Astrocyte of the spinal cord (primary cell): ENCODE measurements around the gene TRIM31.

ENCODE experiments used
- DNase-seq: peaks from one replicate; pipeline ENCODE4 v3.0.0; 2011; ENCODE audit warnings: low read depth, low spot score
- H3K4me3 ChIP-seq: 2 replicates; pipeline ENCODE4 v1.5.1; 2011; ENCODE audit warnings: low read depth, mild to moderate bottlenecking, low read length, moderate library complexity
- CTCF ChIP-seq: IDR thresholded peaks from 2 replicates; pipeline ENCODE4 v1.5.1; 2012; ENCODE audit warnings: low read depth, mild to moderate bottlenecking, low read length, inconsistent platforms
- in situ Hi-C: cut with HindIII; loops from 2 replicates; pipeline ENCODE4 v1.10.0; 2017; ENCODE audit warnings: low sequenced_read_pairs

TRIM31 gene

DNA sequence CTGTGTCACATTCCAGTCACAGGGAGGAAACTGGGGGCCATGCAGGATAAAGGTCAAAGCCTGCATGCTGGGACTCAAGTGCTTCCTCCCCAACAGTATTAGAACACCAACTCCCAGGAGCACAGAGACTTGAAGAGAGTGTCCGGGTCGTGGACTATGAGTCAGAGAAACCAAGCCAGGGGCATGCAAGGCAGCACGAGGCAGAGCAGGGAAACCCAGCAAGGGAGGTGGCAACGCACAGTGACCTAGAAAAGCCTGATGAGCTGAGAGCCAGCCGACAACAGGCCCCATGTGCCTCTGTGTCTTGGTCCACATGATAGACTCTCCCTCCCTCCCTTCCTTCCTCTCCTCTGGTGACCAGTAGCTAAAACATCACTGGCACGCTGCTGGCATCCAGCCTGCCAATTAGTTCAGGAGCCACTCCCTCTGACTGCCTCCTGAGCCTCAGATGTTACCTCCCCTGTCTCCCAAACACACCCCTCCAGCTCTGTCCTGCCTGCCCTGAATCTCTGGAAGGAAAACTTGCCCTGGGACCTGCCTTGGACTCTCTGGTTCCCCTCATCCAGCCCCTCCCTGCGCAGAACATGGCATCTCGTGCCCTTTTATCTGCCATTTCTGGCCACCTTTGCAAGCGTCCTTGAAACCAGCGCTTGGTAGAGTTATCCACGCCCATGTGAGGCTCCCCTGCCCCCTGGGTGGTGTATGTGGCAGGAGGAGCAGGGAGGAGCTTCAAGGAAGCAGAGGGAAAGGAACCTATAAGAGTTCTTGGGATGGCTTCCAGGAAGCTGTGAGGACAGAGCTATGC lies 21.1 kb downstream of the TRIM31 start:
- in situ Hi-C loops, result no loop called here
- peak; percentile 23 for DNase-seq
- no peak overlapping the region for H3K4me3 ChIP-seq
- no peak for TF ChIP-seq CTCF

DNA sequence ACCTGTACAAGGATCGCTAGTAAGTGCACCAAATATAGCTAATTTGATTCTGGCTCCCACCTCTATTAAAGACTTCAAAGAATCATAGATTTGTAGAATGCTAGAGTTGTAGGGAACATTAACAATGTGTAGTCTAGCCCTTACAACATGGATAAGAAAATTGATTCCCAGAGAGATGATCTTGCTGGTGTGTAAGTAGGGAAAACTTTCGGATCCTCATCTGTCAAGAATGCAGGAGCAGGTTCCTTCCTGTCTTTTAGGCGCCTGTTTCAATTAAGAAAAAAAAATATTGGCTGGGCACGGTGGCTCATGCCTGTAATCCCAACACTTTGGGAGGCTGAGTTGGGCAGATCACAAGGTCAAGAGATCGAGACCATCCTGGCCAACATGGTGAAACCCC lies 25.0 kb downstream of the TRIM31 start:
- no peak overlapping the region for H3K4me3 ChIP-seq
- DNase-seq, result no peak
- in situ Hi-C loops, result no loop called here
- no peak for TF ChIP-seq CTCF

GRCh38 chr6:30077218-30077617 lies 35.7 kb downstream of the TRIM31 start:
- no peak overlapping the region for H3K4me3 ChIP-seq
- in situ Hi-C loops, result no loop called here
- TF ChIP-seq CTCF, result no peak

GRCh38 chr6:30075790-30076732 lies 36.8 kb downstream of the TRIM31 start:
- in situ Hi-C loops, result no loop called here
- no peak overlapping the region for H3K4me3 ChIP-seq
- no peak for DNase-seq
- peak; percentile 44 for TF ChIP-seq CTCF

More at GRCh38 chr6:30077218-30077617, 35.7 kb downstream of the TRIM31 start:
- DNase-seq, result no peak

DNA sequence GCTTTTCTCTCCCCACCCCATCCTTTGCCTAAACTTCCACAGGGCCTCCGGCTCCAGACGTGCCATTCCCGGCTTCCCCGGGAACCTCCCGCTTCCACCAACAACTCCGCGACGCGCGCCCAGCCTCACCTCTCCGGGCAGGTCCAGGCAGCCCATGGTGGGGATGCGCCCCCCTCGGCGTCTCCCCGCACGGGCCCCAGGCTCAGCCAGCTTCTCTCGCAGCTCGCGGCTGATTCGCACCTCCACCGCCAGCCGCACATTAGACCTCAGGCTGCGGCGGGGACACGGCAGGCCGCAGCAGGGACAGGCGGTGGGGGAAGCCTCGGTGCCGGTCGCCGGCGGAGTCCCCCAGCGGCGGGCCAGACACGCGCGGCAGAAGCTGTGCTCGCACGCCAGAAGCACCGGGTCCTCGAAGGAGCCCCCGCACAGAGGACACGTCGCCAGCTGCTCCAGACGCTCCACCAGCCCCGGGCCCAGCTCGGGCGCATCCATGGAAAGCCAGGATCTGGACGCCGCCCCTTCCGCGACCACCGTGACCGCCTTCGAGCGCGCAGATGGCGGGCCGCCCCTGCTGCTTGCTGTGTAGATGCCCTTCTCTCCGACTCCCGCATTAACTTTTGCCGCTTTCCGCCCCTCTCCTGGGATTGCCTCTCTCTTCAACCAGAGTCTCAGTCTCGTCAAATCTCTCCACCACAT lies 37.6 kb downstream of the TRIM31 start, which contains the start of gene RNF39:
RNF39 (minus strand) TSS at position 676 of the 696 bp plus-strand sequence; CDS start at position 492, 184 bp downstream.
- in situ Hi-C loops, result no loop called here
- no peak for TF ChIP-seq CTCF
- DNase-seq, result no peak
- no peak within 1 kb of the TSS for H3K4me3 ChIP-seq
